A673 (cell line): ENCODE results near the gene ART1.

Experiments used
- EZH2 ChIP-seq: fragments of 200-600 bp; sonication (generic); IDR thresholded peaks from 2 replicates; pipeline ENCODE4 v1.6.1; 2017; ENCODE audit warnings: borderline replicate concordance, low read depth, mild to moderate bottlenecking, mixed read lengths, antibody characterized with exemption, low read length; ENCODE audit not compliant: poor library complexity, severe bottlenecking
- TF ChIP-seq, protein P1 (sequence below): fragments of 300-800, 200-600 bp; sonication (generic); conservative IDR thresholded peaks from 2 replicates; pipeline ENCODE4 v1.5.1; 2017; ENCODE audit warnings: low read depth, mild to moderate bottlenecking, antibody characterized with exemption, low read length, moderate library complexity, mixed read lengths

DNA sequence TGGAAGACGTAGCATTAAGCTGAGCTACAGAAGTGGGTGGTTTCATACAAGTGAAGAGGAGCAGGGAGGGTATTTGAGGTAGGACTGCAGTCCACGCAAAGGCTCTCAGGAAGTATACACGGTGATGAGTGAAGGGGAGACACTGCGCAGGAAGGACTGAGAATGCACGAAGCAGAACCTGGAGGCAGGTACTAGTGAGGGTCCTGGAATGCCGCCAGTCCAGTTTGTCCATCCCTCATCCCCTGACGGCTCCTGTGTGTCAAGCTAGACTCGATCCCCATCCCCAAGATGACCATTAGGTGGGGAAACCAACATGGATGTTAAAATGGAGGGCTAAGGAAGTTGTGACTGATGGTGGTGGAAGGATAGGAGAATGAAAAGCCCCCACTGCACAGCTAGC is 26.9 kb upstream of the ART1 start:
- TF ChIP-seq, protein P1, sequence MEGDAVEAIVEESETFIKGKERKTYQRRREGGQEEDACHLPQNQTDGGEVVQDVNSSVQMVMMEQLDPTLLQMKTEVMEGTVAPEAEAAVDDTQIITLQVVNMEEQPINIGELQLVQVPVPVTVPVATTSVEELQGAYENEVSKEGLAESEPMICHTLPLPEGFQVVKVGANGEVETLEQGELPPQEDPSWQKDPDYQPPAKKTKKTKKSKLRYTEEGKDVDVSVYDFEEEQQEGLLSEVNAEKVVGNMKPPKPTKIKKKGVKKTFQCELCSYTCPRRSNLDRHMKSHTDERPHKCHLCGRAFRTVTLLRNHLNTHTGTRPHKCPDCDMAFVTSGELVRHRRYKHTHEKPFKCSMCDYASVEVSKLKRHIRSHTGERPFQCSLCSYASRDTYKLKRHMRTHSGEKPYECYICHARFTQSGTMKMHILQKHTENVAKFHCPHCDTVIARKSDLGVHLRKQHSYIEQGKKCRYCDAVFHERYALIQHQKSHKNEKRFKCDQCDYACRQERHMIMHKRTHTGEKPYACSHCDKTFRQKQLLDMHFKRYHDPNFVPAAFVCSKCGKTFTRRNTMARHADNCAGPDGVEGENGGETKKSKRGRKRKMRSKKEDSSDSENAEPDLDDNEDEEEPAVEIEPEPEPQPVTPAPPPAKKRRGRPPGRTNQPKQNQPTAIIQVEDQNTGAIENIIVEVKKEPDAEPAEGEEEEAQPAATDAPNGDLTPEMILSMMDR: no peak
- TF ChIP-seq EZH2: no peak
